WTC11 (cell line): Measurements from ENCODE around the gene TNS2. TPM values are rescaled to one million over a fixed set of nuclear protein-coding genes. Genes with fewer than 3 reads are reported as not detected.

Source experiments
- ATAC-seq: fragments of 200-7000 bp; cut with Tn5 transposase; 2 replicates; pipeline ENCODE4 v1.10.0; 2021; ENCODE audit warnings: mild to moderate bottlenecking, moderate library complexity
- CTCF ChIA-PET: fragments of 300-600 bp; sonication (Branson Sonifier 250); formaldehyde crosslinking; loops from one replicate; lab custom pipeline; 2021; ENCODE audit warnings: antibody characterized with exemption; lab: Charles Lee
- POLR2A ChIA-PET: fragments of 350-600 bp; sonication (Branson Sonifier 250); formaldehyde crosslinking; loops from one replicate; lab custom pipeline; 2021; ENCODE audit warnings: antibody characterized with exemption; lab: Charles Lee
- DNase-seq: peaks from one replicate; pipeline ENCODE4 v3.0.0; 2021; ENCODE audit warnings: low spot score
- H3K27ac Mint-ChIP-seq: 2 replicates; pipeline ENCODE4 v1.8.0; 2021; ENCODE audit warnings: mixed read lengths
- H3K27me3 Mint-ChIP-seq: 2 replicates; pipeline ENCODE4 v1.8.0; 2021; ENCODE audit warnings: low read depth, mild to moderate bottlenecking, moderate library complexity, mixed read lengths
- H3K36me3 Mint-ChIP-seq: 2 replicates; pipeline ENCODE4 v1.8.0; 2021; ENCODE audit warnings: mixed read lengths
- H3K4me1 Mint-ChIP-seq: 2 replicates; pipeline ENCODE4 v1.8.0; 2022; ENCODE audit warnings: mixed read lengths
- H3K4me3 Mint-ChIP-seq: 2 replicates; pipeline ENCODE4 v1.8.0; 2021; ENCODE audit warnings: mild to moderate bottlenecking, moderate library complexity, mixed read lengths
- H3K9me3 Mint-ChIP-seq: 2 replicates; pipeline ENCODE4 v1.8.0; 2021; ENCODE audit warnings: mixed read lengths
- ATF2 ChIP-seq: sonication (generic); formaldehyde crosslinking; IDR thresholded peaks from 2 replicates; pipeline ENCODE4 v1.8.1; 2022; ENCODE audit warnings: low read depth, missing genetic modification reagents, borderline replicate concordance
- CTCF ChIP-seq: fragments of 200-600 bp; IDR thresholded peaks from 2 replicates; pipeline ENCODE4 v1.8.0; 2022; ENCODE audit warnings: antibody characterized with exemption
- NFATC4 ChIP-seq: fragments of 250-450 bp; sonication (Bioruptor Pico); IDR thresholded peaks from 2 replicates; pipeline ENCODE4 v1.9.0; 2021; ENCODE audit warnings: mild to moderate bottlenecking
- PRDM15 ChIP-seq: sonication (generic); formaldehyde crosslinking; IDR thresholded peaks from 2 replicates; pipeline ENCODE4 v1.8.0; 2022; ENCODE audit warnings: missing genetic modification reagents
- SMAD4 ChIP-seq: sonication (generic); formaldehyde crosslinking; IDR thresholded peaks from 2 replicates; pipeline ENCODE4 v1.8.0; 2022; ENCODE audit warnings: mild to moderate bottlenecking, missing genetic modification reagents
- TEAD1 ChIP-seq: sonication (generic); formaldehyde crosslinking; IDR thresholded peaks from 2 replicates; pipeline ENCODE4 v1.8.0; 2022; ENCODE audit warnings: mild to moderate bottlenecking, missing genetic modification reagents
- USF2 ChIP-seq: sonication (generic); formaldehyde crosslinking; IDR thresholded peaks from 2 replicates; pipeline ENCODE4 v1.8.1; 2023; ENCODE audit warnings: mild to moderate bottlenecking, missing genetic modification reagents, moderate library complexity
- ZNF263 ChIP-seq: sonication (generic); formaldehyde crosslinking; IDR thresholded peaks from 2 replicates; pipeline ENCODE4 v1.8.1; 2022; ENCODE audit warnings: low read depth, mild to moderate bottlenecking, moderate library complexity, missing genetic modification reagents
- ZNF423 ChIP-seq: fragments of 250-450 bp; sonication (Bioruptor Pico); IDR thresholded peaks from 2 replicates; pipeline ENCODE4 v2.1.2; 2022; ENCODE audit warnings: mild to moderate bottlenecking, moderate library complexity
- total RNA-seq: library from RNA; stranded (reverse); gene quantifications from 3 replicates; pipeline ENCODE4 v1.2.3, GENCODE V29; 2021
- TF ChIP-seq, protein P1 (sequence below): sonication (generic); formaldehyde crosslinking; IDR thresholded peaks from 2 replicates; pipeline ENCODE4 v1.8.0; 2022; ENCODE audit warnings: mild to moderate bottlenecking, missing genetic modification reagents

TNS2 gene
- total RNA-seq, 1 experiment from 2014 or later = 7.7 TPM

GRCh38 chr12:53004178-53004577 is 45.7 kb upstream of the TNS2 start:
- Mint-ChIP-seq H3K4me3 (peak overlapping the region; percentile 99), H3K36me3 (peaks cover 24% of the 10 kb centered on the region), H3K4me1 (peaks cover 35% of the 10 kb centered on the region), H3K27me3 (no peaks in the 10 kb centered on the region), H3K9me3 (no peaks in the 10 kb centered on the region), H3K27ac (peak overlapping the region; percentile 57)
- no peak; the same call in 1 of the 2 replicates for TF ChIP-seq PRDM15 (CRISPR knock-in tag)
- TF ChIP-seq TEAD1 (CRISPR knock-in tag) = 0 out of 2 replicates have a peak, but pooled peaks have one; percentile 21
- ATAC-seq (no peak), DNase-seq (no peak)
- CTCF ChIA-PET = interaction anchor here (1.0 kb wide), 1 partner anchor 44 kb away, joined by 3 read pairs; no protein-coding TSS in a partner anchor
- POLR2A ChIA-PET = no interaction called here

DNA sequence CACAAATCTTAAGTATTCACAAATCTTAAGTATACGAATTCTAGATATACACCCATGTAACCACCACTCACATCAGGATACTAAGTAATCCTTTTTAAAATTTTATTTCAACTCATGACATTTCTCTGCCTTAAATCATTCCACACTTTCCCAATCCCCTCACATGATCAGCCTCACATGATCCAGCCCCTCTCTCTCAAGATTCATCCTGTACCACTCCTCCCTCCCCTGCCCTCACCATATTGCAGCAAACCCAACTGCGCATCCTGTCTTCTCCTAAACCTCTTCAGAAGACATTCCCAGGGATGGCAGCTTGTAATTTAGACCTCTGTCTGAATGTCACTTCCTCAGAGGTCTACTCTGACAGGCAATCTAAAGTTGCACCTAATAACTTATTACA is 45.3 kb upstream of the TNS2 start:
- ChIA-PET CTCF (interaction anchor here (1.0 to 2.0 kb wide), 2 partner anchors 44 to 120 kb away, joined by 3 to 18 read pairs; no protein-coding TSS in a partner anchor), POLR2A (no interaction called here)
- no peaks in the 10 kb centered on the region for H3K9me3 Mint-ChIP-seq
- DNase-seq = no peak
- ATAC-seq = no peak
- peaks cover 27% of the 10 kb centered on the region for H3K36me3 Mint-ChIP-seq
- no peak for TF ChIP-seq ZNF263
- TF ChIP-seq, protein P1, sequence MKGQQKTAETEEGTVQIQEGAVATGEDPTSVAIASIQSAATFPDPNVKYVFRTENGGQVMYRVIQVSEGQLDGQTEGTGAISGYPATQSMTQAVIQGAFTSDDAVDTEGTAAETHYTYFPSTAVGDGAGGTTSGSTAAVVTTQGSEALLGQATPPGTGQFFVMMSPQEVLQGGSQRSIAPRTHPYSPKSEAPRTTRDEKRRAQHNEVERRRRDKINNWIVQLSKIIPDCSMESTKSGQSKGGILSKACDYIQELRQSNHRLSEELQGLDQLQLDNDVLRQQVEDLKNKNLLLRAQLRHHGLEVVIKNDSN (CRISPR knock-in tag) = peak; percentile 86
- peak; percentile 87 for TF ChIP-seq USF2 (CRISPR knock-in tag)
- H3K27me3 Mint-ChIP-seq = no peaks in the 10 kb centered on the region
- H3K4me3 Mint-ChIP-seq = peak overlapping the region; percentile 99
- peaks cover 39% of the 10 kb centered on the region for H3K4me1 Mint-ChIP-seq
- H3K27ac Mint-ChIP-seq = peak overlapping the region; percentile 41

DNA sequence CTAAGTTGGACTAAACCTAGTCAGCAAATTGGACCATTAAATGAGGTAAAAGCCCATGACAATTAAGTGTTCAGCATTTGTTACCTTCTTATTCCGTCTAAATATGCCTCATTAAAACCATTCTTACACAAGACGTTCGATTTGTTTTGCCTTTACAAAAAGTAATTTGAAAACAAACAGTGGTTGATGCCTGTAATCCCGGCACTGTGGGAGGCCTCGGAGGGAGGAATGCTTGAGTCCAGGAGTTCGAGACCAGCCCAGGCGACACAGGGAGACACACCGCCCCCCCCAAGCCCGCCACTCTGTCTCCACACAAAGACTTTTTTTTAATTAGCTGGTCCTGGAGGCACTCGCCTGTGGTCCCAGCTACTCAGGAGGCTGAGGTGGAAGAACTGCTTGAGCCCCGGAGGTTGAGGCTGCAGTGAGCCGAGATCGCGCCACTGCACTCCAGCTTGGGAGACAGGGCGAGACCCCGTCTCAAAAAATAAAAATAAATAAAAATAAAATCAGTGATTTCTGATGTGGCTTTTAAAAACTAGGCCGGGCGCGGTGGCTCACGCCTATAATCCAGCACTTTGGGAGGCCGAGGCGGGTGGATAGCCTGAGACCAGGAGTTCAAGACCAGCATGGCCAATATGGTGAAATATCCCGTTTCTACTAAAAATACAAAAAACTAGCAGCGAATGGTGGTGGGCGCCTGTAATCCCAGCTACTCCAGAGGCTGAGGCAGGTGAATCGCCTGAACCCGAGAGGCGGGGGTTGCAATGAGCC is 44.5 kb upstream of the TNS2 start:
- Mint-ChIP-seq H3K36me3 (peaks cover 35% of the 10 kb centered on the region), H3K9me3 (no peaks in the 10 kb centered on the region), H3K27me3 (no peaks in the 10 kb centered on the region), H3K27ac (peak overlapping the region; percentile 95), H3K4me3 (peak overlapping the region; percentile 99), H3K4me1 (peaks cover 47% of the 10 kb centered on the region)
- no peak for ATAC-seq
- CTCF ChIA-PET = interaction anchor here (0.9 to 2.5 kb wide), 9 partner anchors 25 to 633 kb away, joined by 3 to 26 read pairs (median 6); no protein-coding TSS in a partner anchor
- DNase-seq = peak; percentile 42
- POLR2A ChIA-PET = interaction anchor here (0.6 to 1.8 kb wide), 12 partner anchors 9 to 218 kb away, joined by 3 to 13 read pairs (median 4); partner anchors contain the start of genes KRT18, KRT8 and SPRYD3
- no peak for TF ChIP-seq ZNF423 (CRISPR knock-in tag)
- no peak for TF ChIP-seq NFATC4 (CRISPR knock-in tag)
- TF ChIP-seq ATF2 (CRISPR knock-in tag) = no peak
- no peak for TF ChIP-seq SMAD4 (CRISPR knock-in tag)
- TF ChIP-seq TEAD1 (CRISPR knock-in tag) = no peak
- TF ChIP-seq CTCF = no peak
